GM23248 (cell line): ENCODE data around the gene CEP89. TPM values are rescaled to one million over a fixed set of nuclear protein-coding genes. Genes with fewer than 3 reads are reported as not detected.

ENCODE experiments used
- DNase-seq: peaks from one replicate; pipeline ENCODE4 v3.0.0-alpha.2; 2015
- H2AFZ ChIP-seq: fragments of 200-600 bp; sonication (generic); 2 replicates; pipeline ENCODE4 v1.6.1; 2016; ENCODE audit warnings: antibody characterized with exemption
- H3F3A ChIP-seq: fragments of 200-600 bp; sonication (generic); 2 replicates; pipeline ENCODE4 v1.6.1; 2016; ENCODE audit warnings: mild to moderate bottlenecking, antibody characterized with exemption, mixed run types; ENCODE audit not compliant: insufficient read depth
- H3K27ac ChIP-seq: fragments of 200-600 bp; sonication (generic); 2 replicates; pipeline ENCODE4 v1.5.1; 2016; ENCODE audit warnings: mild to moderate bottlenecking
- H3K27me3 ChIP-seq: fragments of 200-600 bp; sonication (generic); replicated peaks from 2 replicates; pipeline ENCODE4 v1.6.1; 2016; ENCODE audit warnings: mild to moderate bottlenecking; ENCODE audit not compliant: insufficient read depth
- H3K36me3 ChIP-seq: fragments of 200-600 bp; sonication (generic); 2 replicates; pipeline ENCODE4 v1.6.1; 2016; ENCODE audit warnings: low read depth, mild to moderate bottlenecking
- H3K4me1 ChIP-seq: fragments of 200-600 bp; sonication (generic); 2 replicates; pipeline ENCODE4 v1.6.1; 2016; ENCODE audit warnings: mild to moderate bottlenecking; ENCODE audit not compliant: insufficient read depth
- H3K4me2 ChIP-seq: fragments of 200-600 bp; sonication (generic); one replicate; pipeline ENCODE4 v1.6.1; 2016; ENCODE audit warnings: mild to moderate bottlenecking; ENCODE audit not compliant: unreplicated experiment
- H3K4me3 ChIP-seq: fragments of 200-600 bp; sonication (generic); 2 replicates; pipeline ENCODE4 v1.5.1; 2016; ENCODE audit warnings: mild to moderate bottlenecking
- H3K79me2 ChIP-seq: fragments of 200-600 bp; sonication (generic); 2 replicates; pipeline ENCODE4 v1.6.1; 2016; ENCODE audit warnings: mild to moderate bottlenecking; ENCODE audit not compliant: insufficient read depth
- H3K9ac ChIP-seq: fragments of 200-600 bp; sonication (generic); 2 replicates; pipeline ENCODE4 v1.6.1; 2016; ENCODE audit warnings: mild to moderate bottlenecking
- H3K9me2 ChIP-seq: fragments of 200-600 bp; sonication (generic); 2 replicates; pipeline ENCODE4 v1.6.1; 2016; ENCODE audit warnings: mixed run types, mild to moderate bottlenecking, moderate library complexity; ENCODE audit not compliant: insufficient read depth
- H3K9me3 ChIP-seq: fragments of 200-600 bp; sonication (generic); one replicate; pipeline ENCODE4 v1.6.1; 2017; ENCODE audit warnings: low read depth
- H4K20me1 ChIP-seq: fragments of 200-600 bp; sonication (generic); 2 replicates; pipeline ENCODE4 v1.6.0; 2016; ENCODE audit not compliant: insufficient read depth
- EZH2 ChIP-seq: fragments of 200-600 bp; sonication (generic); IDR thresholded peaks from 2 replicates; pipeline ENCODE4 v1.6.1; 2018; ENCODE audit warnings: antibody characterized with exemption, mild to moderate bottlenecking; ENCODE audit not compliant: insufficient read depth, poor library complexity, severe bottlenecking
- EZH2phosphoT487 ChIP-seq: fragments of 200-600 bp; sonication (generic); IDR thresholded peaks from 2 replicates; pipeline ENCODE4 v1.6.1; 2018; ENCODE audit warnings: antibody characterized with exemption, moderate library complexity, mild to moderate bottlenecking, low read depth; ENCODE audit not compliant: insufficient read depth
- WGBS, 2 experiments: methylation state at CpG; one replicate each; pipeline ENCODE4 v1.1.6; 2015 to 2017; ENCODE audit warnings: low lambda C conversion rate in 2 of 2, low coverage in 1 of 2; ENCODE audit errors: missing lambda C conversion rate in 2 of 2; 5-methylcytosine and 5-hydroxymethylcytosine counted together
- in situ Hi-C: fragments of 300-500 bp; cut with MboI; formaldehyde crosslinking; loops from 2 replicates; pipeline ENCODE4 v1.15.0; 2020
- polyA plus RNA-seq: library from polyadenylated mRNA; unstranded; fragments of >200 nt; fragmentation: Nextera tagmentation; extraction: Ambion mirVana; gene quantifications from 2 replicates; pipeline ENCODE4 v1.2.1, GENCODE V29; 2016
- total RNA-seq: library from RNA; depleted of rRNA; stranded (reverse); fragments of >200 nt; shearing (Covaris generic); gene quantifications from 2 replicates; pipeline ENCODE4 v1.2.3, GENCODE V29; 2014

The CEP89 gene
- total and polyA plus RNA-seq, 2 experiments from 2014 or later, result 17.1 to 30.1 TPM

- DNase-seq, result no peak
- WGBS, 2 experiments, result 96% methylated on average over 2 of the region's 2 CpGs
These were observed 80.1 kb downstream of the CEP89 start for GRCh38 chr19:32891609-32892008.

GRCh38 chr19:32890841-32891240 lies 80.9 kb downstream of the CEP89 start:
- 95 to 98% methylated on average over 10 of the region's 10 CpGs for WGBS, 2 experiments
- Histone ChIP-seq H3F3A (no peaks in the 10 kb centered on the region), H3K4me3 (no peak overlapping the region), H4K20me1 (0 out of 2 replicates have a peak, but pooled peaks cover 4% of the 10 kb centered on the region), H3K9me2 (no peaks in the 10 kb centered on the region), H2AFZ (no peak overlapping the region), H3K27ac (no peak overlapping the region), H3K79me2 (no peaks in the 10 kb centered on the region), H3K9me3 (no peaks in the 10 kb centered on the region), H3K36me3 (peaks cover 14% of the 10 kb centered on the region; the same call in 1 of the 2 replicates), H3K9ac (no peak overlapping the region), H3K4me2 (no peak overlapping the region), H3K27me3 (no peaks in the 10 kb centered on the region), H3K4me1 (no peaks in the 10 kb centered on the region)
- in situ Hi-C loops, result no loop called here
- TF ChIP-seq EZH2 (no peak), EZH2phosphoT487 (no peak)
- no peak for DNase-seq

More at GRCh38 chr19:32891609-32892008, 80.1 kb downstream of the CEP89 start:
- no peaks in the 10 kb centered on the region for H3K4me1 ChIP-seq
- 0 out of 2 replicates have a peak, but pooled peaks cover 4% of the 10 kb centered on the region for H4K20me1 ChIP-seq
- H3K36me3 ChIP-seq, result peaks cover 14% of the 10 kb centered on the region; the same call in 1 of the 2 replicates
- no peak overlapping the region for H3K4me2 ChIP-seq
- no peaks in the 10 kb centered on the region for H3K27me3 ChIP-seq
- H3K9ac ChIP-seq, result no peak overlapping the region
- no peak overlapping the region for H2AFZ ChIP-seq
- H3K4me3 ChIP-seq, result no peak overlapping the region
- in situ Hi-C loops, result no loop called here
- H3F3A ChIP-seq, result no peaks in the 10 kb centered on the region
- peaks cover 5% of the 10 kb centered on the region; the same call in 1 of the 2 replicates for H3K79me2 ChIP-seq
- H3K9me2 ChIP-seq, result no peaks in the 10 kb centered on the region
- H3K9me3 ChIP-seq, result no peaks in the 10 kb centered on the region
- no peak overlapping the region for H3K27ac ChIP-seq
- TF ChIP-seq EZH2 (no peak), EZH2phosphoT487 (no peak)

- Histone ChIP-seq H3F3A (no peaks in the 10 kb centered on the region), H3K27ac (no peak overlapping the region), H3K9me2 (no peaks in the 10 kb centered on the region), H3K4me3 (no peak overlapping the region), H3K36me3 (peaks cover 14% of the 10 kb centered on the region; the same call in 1 of the 2 replicates), H3K9ac (no peak overlapping the region), H3K79me2 (no peaks in the 10 kb centered on the region), H3K27me3 (no peaks in the 10 kb centered on the region), H3K4me2 (no peak overlapping the region), H4K20me1 (0 out of 2 replicates have a peak, but pooled peaks cover 2% of the 10 kb centered on the region), H3K9me3 (no peaks in the 10 kb centered on the region), H2AFZ (no peak overlapping the region), H3K4me1 (no peaks in the 10 kb centered on the region)
- WGBS, 2 experiments, result 87% methylated on average over 12 to 13 of the region's 13 CpGs
- no peak for DNase-seq
- no peak for TF ChIP-seq EZH2phosphoT487
- no peak for TF ChIP-seq EZH2
- in situ Hi-C loops, result no loop called here
These were observed 81.4 kb downstream of the CEP89 start for GRCh38 chr19:32890326-32890725.

GRCh38 chr19:32889137-32889934 lies 82.4 kb downstream of the CEP89 start:
- WGBS, 2 experiments, result 85 to 89% methylated on average over 11 of the region's 11 CpGs
- H3K9me2 ChIP-seq, result no peaks in the 10 kb centered on the region
- no peaks in the 10 kb centered on the region for H3K79me2 ChIP-seq
- H3K4me1 ChIP-seq, result no peaks in the 10 kb centered on the region
- H3K4me3 ChIP-seq, result no peak overlapping the region
- H2AFZ ChIP-seq, result no peak overlapping the region
- peaks cover 14% of the 10 kb centered on the region; the same call in 1 of the 2 replicates for H3K36me3 ChIP-seq
- no peak for TF ChIP-seq EZH2phosphoT487
- no peak for TF ChIP-seq EZH2
- no peaks in the 10 kb centered on the region for H3F3A ChIP-seq
- no peaks in the 10 kb centered on the region for H3K9me3 ChIP-seq
- no peak overlapping the region for H3K27ac ChIP-seq
- no peaks in the 10 kb centered on the region for H4K20me1 ChIP-seq
- no peak overlapping the region for H3K4me2 ChIP-seq
- no peak overlapping the region for H3K9ac ChIP-seq
- no peak for DNase-seq
- in situ Hi-C loops, result no loop called here
- H3K27me3 ChIP-seq, result no peaks in the 10 kb centered on the region
